Stimulated activated CD4-positive, alpha-beta T cell treated with anti-CD3 and anti-CD28 coated beads, Interleukin-15, amount 100 ng/mL, for 1 hour (primary cell): ENCODE data around the gene UCP1.
"Not testable (repeated sequence)": the region's sequence is repeated elsewhere in the genome, so short reads cannot be mapped to it uniquely, and the experiment has no call there.

Source experiments
- DNase-seq, 2 donors: peaks; one replicate each; pipeline ENCODE4 v3.0.0-alpha.2; 2020; ENCODE audit warnings: low read depth in 1 of 2, low spot score in 1 of 2

UCP1 gene

GRCh38 chr4:140533951-140534480, 34.7 kb downstream of the UCP1 start:
- no peak for DNase-seq

DNA sequence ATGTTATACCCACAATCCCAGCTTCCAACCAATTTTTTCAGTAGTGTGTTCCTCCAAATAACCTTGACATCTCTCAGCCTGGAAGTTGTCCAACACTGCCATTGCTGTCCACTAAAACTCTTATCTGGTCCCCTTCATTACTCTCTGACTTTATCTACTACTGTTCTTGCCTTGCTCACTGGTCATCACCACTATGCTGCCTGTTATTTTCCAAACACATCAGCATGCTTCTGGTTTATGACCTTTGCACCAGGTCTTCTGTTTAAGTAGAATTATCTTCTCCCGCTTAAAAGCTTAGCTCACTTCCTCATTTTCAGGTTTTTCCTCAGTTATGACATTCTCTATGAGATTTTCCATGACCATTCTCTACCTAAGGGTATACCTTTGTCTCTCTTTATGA, 39.3 kb downstream of the UCP1 start:
- DNase-seq = no peak

DNA sequence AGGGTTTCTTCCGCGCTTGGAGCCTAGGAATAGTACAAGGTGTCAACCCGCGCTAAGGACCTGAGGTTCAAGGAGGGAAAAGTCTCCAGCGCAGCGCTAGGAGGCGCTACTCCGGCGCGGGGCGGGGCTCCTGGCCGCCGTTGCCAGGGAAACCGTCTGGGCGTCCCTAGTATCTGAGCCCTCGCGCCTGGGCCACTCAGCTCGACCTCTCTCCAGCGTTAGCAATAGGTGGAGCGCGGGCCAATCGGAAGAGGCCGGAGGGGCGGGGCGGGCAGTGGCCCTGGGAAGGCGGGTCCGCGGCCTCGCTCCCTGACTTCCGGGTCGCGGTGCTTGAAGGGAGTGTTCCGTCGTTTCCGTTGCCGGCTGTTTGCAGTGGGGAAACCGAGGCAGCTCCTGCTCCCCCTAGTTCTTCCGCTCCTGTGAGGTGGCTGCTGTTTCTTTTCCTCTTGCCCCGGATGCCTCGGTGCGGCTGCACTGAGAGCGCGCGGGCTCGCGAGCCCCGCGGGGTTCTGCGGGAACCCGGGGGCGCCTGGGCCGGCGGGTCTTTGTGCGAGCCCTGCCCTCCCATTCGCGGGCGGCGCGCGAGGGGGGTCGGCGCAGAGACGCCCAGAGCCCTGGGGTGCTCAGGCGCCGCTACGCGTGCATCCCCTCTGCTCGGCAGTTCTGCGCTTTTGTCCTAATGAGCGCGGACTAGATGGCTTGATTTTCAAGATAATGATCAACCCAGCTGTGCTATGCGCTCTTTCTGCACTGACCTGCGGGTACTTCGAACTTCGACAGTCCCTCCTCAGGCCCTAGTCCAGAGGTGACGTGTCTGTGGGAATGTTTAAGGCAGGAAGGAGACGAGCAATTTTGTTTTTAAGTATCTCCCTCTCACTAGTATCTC, 44.7 kb downstream of the UCP1 start, which contains the start of gene ELMOD2:
ELMOD2 (plus strand) TSS at position 312 of the 886 bp plus-strand sequence. CDS start 1,261 bp downstream, outside the sequence.
- DNase-seq = peak; percentile 92 to 96

- DNase-seq = no peak
These were observed 45.3 kb downstream of the UCP1 start for GRCh38 chr4:140523370-140523856.

DNA sequence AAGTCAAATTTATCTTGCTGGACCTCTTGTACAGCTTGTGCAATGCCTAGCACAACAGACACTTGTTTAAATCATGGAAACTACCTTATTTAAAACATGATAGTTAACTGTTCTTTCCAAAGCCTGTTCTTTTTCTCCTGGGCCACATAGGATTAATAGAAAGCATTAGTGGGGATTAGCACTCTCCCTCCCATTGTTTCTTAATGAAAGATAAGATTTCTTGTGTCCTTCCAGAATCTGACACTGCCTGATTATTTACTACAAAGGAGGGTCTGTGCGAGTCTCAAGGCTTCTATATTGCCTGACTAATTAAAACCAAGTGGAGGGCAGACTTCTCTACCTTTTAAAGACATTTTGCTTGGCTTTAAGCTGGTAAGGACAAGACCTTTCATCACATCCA, 53.3 kb downstream of the UCP1 start:
- DNase-seq = no peak

DNA sequence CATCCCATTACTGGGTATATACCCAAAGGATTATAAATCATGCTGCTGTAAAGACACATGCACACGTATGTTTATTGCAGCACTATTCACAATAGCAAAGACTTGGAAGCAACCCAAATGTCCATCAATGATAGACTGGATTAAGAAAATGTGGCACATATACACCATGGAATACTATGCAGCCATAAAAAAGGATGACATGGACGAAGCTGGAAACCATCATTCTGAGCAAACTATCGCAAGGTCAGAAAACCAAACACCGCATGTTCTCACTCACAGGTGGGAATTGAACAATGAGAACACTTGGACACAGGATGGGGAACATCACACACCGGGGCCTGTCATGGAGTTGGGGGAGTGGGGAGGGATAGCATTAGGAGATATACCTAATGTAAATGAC, 55.0 kb downstream of the UCP1 start:
- DNase-seq = not testable (repeated sequence)
